Neural cell (in vitro differentiated cells): ENCODE data around the gene AP4S1. TPM values are rescaled to one million over a fixed set of nuclear protein-coding genes. Genes with fewer than 3 reads are reported as not detected.
"Not testable (repeated sequence)": the region's sequence is repeated elsewhere in the genome, so short reads cannot be mapped to it uniquely, and the experiment has no call there.

Experiments used
- H2AFZ ChIP-seq: fragments of 200-600, 300-800 bp; sonication (generic), shearing (Covaris generic); 2 replicates; pipeline ENCODE4 v1.6.0; 2014; ENCODE audit warnings: low read depth, mild to moderate bottlenecking, antibody characterized with exemption, low read length, moderate library complexity
- H3F3A ChIP-seq: fragments of 200-600 bp; shearing (Covaris generic); 2 replicates; pipeline ENCODE4 v1.6.1; 2016; ENCODE audit warnings: mild to moderate bottlenecking, moderate library complexity, mixed read lengths, antibody characterized with exemption, low read length; ENCODE audit not compliant: insufficient read depth, poor library complexity, severe bottlenecking
- H3K27ac ChIP-seq: fragments of 200-600, 300-800 bp; sonication (generic), shearing (Covaris generic); 2 replicates; pipeline ENCODE4 v1.5.1; 2014; ENCODE audit warnings: mild to moderate bottlenecking, low read length, moderate library complexity
- H3K27me3 ChIP-seq: fragments of 300-800, 200-600 bp; sonication (generic), shearing (Covaris generic); 2 replicates; pipeline ENCODE4 v1.6.0; 2014; ENCODE audit warnings: mild to moderate bottlenecking, low read depth, low read length, moderate library complexity; ENCODE audit not compliant: insufficient read depth
- H3K36me3 ChIP-seq: fragments of 300-800, 200-600 bp; sonication (generic), shearing (Covaris generic); 2 replicates; pipeline ENCODE4 v1.5.1; 2014; ENCODE audit warnings: mild to moderate bottlenecking, antibody characterized with exemption, low read length, moderate library complexity; ENCODE audit not compliant: insufficient read depth
- H3K4me2 ChIP-seq: fragments of 300-800, 200-600 bp; sonication (generic), shearing (Covaris generic); 2 replicates; pipeline ENCODE4 v1.6.0; 2014; ENCODE audit warnings: mild to moderate bottlenecking, low read length
- H3K4me3 ChIP-seq: fragments of 300-800, 200-600 bp; sonication (generic), shearing (Covaris generic); 2 replicates; pipeline ENCODE4 v1.5.1; 2014; ENCODE audit warnings: mild to moderate bottlenecking, low read length, moderate library complexity
- H3K79me2 ChIP-seq: fragments of 200-600 bp; shearing (Covaris generic); replicated peaks from 2 replicates; pipeline ENCODE4 v1.6.0; 2014; ENCODE audit warnings: mild to moderate bottlenecking, low read length, moderate library complexity; ENCODE audit not compliant: insufficient read depth
- H3K9ac ChIP-seq: fragments of 300-800, 200-600 bp; sonication (generic), shearing (Covaris generic); 2 replicates; pipeline ENCODE4 v1.6.1; 2016; ENCODE audit warnings: mild to moderate bottlenecking, low read length, mixed read lengths
- H3K9me2 ChIP-seq: fragments of 200-600 bp; shearing (Covaris generic); 2 replicates; pipeline ENCODE4 v1.6.1; 2016; ENCODE audit warnings: mild to moderate bottlenecking, low read length, mixed read lengths; ENCODE audit not compliant: insufficient read depth
- H3K9me3 ChIP-seq: fragments of 200-600, 300-800 bp; sonication (generic), shearing (Covaris generic); 2 replicates; pipeline ENCODE4 v1.6.1; 2016; ENCODE audit warnings: mild to moderate bottlenecking, mixed run types, low read length, moderate library complexity, mixed read lengths
- H4K20me1 ChIP-seq: fragments of 200-600 bp; shearing (Covaris generic); 2 replicates; pipeline ENCODE4 v1.6.1; 2016; ENCODE audit warnings: mild to moderate bottlenecking, mixed run types; ENCODE audit not compliant: insufficient read depth
- CTCF ChIP-seq: fragments of 450-650 bp; IDR thresholded peaks from 2 replicates; pipeline ENCODE4 v1.5.1; 2014; ENCODE audit warnings: antibody characterized with exemption, mild to moderate bottlenecking, moderate library complexity; ENCODE audit not compliant: poor library complexity, severe bottlenecking
- EP300 ChIP-seq: fragments of 450-650 bp; conservative IDR thresholded peaks from 2 replicates; pipeline ENCODE4 v1.6.1; 2014; ENCODE audit warnings: antibody characterized with exemption, mild to moderate bottlenecking, moderate library complexity; ENCODE audit not compliant: poor library complexity, severe bottlenecking
- EZH2 ChIP-seq: fragments of 200-600, 300-800 bp; shearing (Covaris generic), sonication (generic); IDR thresholded peaks from 2 replicates; pipeline ENCODE4 v1.6.1; 2014; ENCODE audit warnings: antibody characterized with exemption, low read length, borderline replicate concordance, mild to moderate bottlenecking; ENCODE audit not compliant: insufficient read depth, poor library complexity, severe bottlenecking
- MXI1 ChIP-seq: fragments of 450-650 bp; conservative IDR thresholded peaks from 2 replicates; pipeline ENCODE4 v1.6.1; 2014; ENCODE audit warnings: antibody characterized with exemption, mild to moderate bottlenecking; ENCODE audit not compliant: poor library complexity, severe bottlenecking
- POLR2AphosphoS5 ChIP-seq: IDR thresholded peaks from 2 replicates; pipeline ENCODE4 v1.6.1; 2012
- RAD21 ChIP-seq: fragments of 450-650 bp; conservative IDR thresholded peaks from 2 replicates; pipeline ENCODE4 v1.6.1; 2014; ENCODE audit warnings: antibody characterized with exemption, mild to moderate bottlenecking, moderate library complexity
- SMC3 ChIP-seq: fragments of 450-650 bp; conservative IDR thresholded peaks from 2 replicates; pipeline ENCODE4 v1.6.1; 2014; ENCODE audit warnings: antibody characterized with exemption, mild to moderate bottlenecking, moderate library complexity; ENCODE audit not compliant: poor library complexity
- TAF1 ChIP-seq: IDR thresholded peaks from 2 replicates; pipeline ENCODE4 v1.6.1; 2012; ENCODE audit warnings: low read depth
- polyA plus RNA-seq: library from polyadenylated mRNA; depleted of rRNA; stranded (reverse); fragments of >200 nt; gene quantifications from 2 replicates; pipeline ENCODE4 v1.2.3, GENCODE V29; 2014
- TF ChIP-seq, protein P1 (sequence below): IDR thresholded peaks from 2 replicates; pipeline ENCODE4 v1.6.1; 2012; ENCODE audit warnings: borderline replicate concordance

Gene AP4S1
- polyA plus RNA-seq, 1 donor from 2014 or later: 20.8 TPM

- TF ChIP-seq, protein P1, sequence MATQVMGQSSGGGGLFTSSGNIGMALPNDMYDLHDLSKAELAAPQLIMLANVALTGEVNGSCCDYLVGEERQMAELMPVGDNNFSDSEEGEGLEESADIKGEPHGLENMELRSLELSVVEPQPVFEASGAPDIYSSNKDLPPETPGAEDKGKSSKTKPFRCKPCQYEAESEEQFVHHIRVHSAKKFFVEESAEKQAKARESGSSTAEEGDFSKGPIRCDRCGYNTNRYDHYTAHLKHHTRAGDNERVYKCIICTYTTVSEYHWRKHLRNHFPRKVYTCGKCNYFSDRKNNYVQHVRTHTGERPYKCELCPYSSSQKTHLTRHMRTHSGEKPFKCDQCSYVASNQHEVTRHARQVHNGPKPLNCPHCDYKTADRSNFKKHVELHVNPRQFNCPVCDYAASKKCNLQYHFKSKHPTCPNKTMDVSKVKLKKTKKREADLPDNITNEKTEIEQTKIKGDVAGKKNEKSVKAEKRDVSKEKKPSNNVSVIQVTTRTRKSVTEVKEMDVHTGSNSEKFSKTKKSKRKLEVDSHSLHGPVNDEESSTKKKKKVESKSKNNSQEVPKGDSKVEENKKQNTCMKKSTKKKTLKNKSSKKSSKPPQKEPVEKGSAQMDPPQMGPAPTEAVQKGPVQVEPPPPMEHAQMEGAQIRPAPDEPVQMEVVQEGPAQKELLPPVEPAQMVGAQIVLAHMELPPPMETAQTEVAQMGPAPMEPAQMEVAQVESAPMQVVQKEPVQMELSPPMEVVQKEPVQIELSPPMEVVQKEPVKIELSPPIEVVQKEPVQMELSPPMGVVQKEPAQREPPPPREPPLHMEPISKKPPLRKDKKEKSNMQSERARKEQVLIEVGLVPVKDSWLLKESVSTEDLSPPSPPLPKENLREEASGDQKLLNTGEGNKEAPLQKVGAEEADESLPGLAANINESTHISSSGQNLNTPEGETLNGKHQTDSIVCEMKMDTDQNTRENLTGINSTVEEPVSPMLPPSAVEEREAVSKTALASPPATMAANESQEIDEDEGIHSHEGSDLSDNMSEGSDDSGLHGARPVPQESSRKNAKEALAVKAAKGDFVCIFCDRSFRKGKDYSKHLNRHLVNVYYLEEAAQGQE: no peak
- no peak for TF ChIP-seq SMC3
- TF ChIP-seq EZH2: no peak
- TF ChIP-seq RAD21: no peak
- TF ChIP-seq EP300: no peak
- TF ChIP-seq CTCF: no peak
- no peak for TF ChIP-seq MXI1
- no peak for TF ChIP-seq POLR2AphosphoS5
- no peak for TF ChIP-seq TAF1
- H3K27ac ChIP-seq: no peak overlapping the region
- H3K9ac ChIP-seq: no peak overlapping the region
- no peaks in the 10 kb centered on the region for H4K20me1 ChIP-seq
- H3K27me3 ChIP-seq: no peaks in the 10 kb centered on the region
- no peaks in the 10 kb centered on the region for H3K9me2 ChIP-seq
- no peaks in the 10 kb centered on the region for H3K79me2 ChIP-seq
- no peaks in the 10 kb centered on the region for H3F3A ChIP-seq
- H2AFZ ChIP-seq: no peak overlapping the region
- H3K36me3 ChIP-seq: no peaks in the 10 kb centered on the region
- H3K4me2 ChIP-seq: no peak overlapping the region
- no peaks in the 10 kb centered on the region for H3K9me3 ChIP-seq
- no peak overlapping the region for H3K4me3 ChIP-seq
Measured at GRCh38 chr14:31042300-31042699, 16.9 kb downstream of the AP4S1 start.

DNA sequence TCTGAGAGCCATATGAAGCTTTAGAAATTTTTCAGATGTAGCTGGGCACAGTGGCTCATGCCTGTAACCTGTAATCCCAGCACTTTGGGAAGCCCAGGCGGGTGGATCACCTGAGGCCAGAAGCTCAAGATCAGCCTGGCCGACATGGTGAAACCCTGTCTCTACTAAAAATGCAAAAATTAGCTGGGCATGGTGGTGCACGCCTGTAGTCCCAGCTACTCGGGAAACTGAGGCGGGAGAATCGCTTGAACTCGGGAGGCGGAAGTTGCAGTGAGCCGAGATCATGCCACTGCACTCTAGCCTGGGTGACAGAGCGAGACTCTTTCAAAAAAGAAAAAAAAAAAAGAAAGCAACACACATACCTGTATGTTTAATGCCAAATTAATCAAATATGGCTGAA lies 17.4 kb downstream of the AP4S1 start:
- H4K20me1 ChIP-seq, H3K9ac ChIP-seq, H3K9me3 ChIP-seq, H3K27ac ChIP-seq, H3K36me3 ChIP-seq, H2AFZ ChIP-seq, H3K4me2 ChIP-seq, H3K4me3 ChIP-seq, H3K9me2 ChIP-seq, H3K79me2 ChIP-seq, H3F3A ChIP-seq, H3K27me3 ChIP-seq: not testable (repeated sequence)

DNA sequence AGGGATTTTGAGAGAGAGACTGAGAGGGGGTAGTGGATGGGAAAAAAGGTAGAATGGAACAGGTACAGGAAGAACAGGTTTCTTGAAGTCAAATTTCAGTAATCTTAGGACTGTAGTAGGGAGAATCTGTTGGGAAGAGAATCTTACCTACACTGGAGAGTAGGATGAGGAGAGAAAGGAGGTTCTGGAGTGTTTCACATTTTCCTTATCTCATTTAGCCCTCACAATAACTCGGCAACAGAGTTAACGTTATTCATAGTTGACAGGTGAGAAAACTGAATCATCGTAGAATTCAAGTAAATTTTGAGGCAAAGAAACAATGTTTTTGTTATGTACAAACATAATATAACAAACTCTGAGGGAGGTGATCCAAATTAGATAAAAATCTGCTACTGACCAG lies 17.9 kb downstream of the AP4S1 start:
- Histone ChIP-seq H3K27me3 (no peaks in the 10 kb centered on the region), H2AFZ (no peak overlapping the region), H3K9me3 (no peaks in the 10 kb centered on the region), H4K20me1 (no peaks in the 10 kb centered on the region), H3K4me2 (no peak overlapping the region), H3K27ac (no peak overlapping the region), H3K9ac (no peak overlapping the region), H3K79me2 (no peaks in the 10 kb centered on the region), H3K9me2 (no peaks in the 10 kb centered on the region), H3K4me3 (no peak overlapping the region), H3K36me3 (no peaks in the 10 kb centered on the region), H3F3A (no peaks in the 10 kb centered on the region)
- TF ChIP-seq MXI1 (no peak), POLR2AphosphoS5 (no peak), SMC3 (no peak), TAF1 (no peak), RAD21 (no peak), EP300 (no peak), CTCF (no peak), EZH2 (no peak)
- TF ChIP-seq, protein P1: no peak
